ENCODE data around the gene GPD1.

DNA sequence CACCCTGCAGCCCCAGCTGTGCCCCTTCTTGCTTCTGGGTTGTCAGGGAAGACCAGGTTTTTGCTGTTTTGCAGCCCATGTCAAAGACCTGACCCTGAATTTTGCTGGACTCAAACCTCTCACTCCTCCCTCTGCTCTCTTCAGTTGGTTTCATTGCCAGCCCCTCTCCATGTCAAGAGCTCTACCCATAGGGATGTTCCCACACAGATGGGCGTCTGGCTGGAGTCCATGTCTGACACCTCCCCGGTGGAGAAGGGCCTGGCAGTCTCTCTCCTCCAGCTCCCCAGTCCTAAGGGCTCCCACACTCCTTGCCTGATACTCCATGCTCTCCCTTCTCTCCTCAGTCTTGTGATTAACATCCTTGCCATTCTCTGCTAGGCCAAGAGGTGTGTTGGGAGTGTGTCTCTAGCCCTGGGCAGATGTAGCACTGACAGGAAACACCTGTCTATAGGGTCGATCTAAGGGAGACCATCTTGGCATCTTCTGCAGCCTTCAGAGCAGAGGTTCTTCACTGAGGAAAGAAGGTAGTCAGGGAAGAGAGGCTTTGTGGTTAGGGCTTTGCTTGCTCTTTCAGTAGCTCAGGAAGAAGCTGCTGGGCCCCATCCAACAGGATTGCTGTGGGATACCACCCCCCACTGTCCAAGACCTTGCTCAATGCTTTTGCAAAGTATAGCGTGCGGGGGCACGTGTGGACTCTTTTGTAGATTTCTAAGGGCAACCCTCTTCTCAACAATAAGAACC lies 41.7 kb upstream of the GPD1 start:
- TF ChIP-seq, protein P1, sequence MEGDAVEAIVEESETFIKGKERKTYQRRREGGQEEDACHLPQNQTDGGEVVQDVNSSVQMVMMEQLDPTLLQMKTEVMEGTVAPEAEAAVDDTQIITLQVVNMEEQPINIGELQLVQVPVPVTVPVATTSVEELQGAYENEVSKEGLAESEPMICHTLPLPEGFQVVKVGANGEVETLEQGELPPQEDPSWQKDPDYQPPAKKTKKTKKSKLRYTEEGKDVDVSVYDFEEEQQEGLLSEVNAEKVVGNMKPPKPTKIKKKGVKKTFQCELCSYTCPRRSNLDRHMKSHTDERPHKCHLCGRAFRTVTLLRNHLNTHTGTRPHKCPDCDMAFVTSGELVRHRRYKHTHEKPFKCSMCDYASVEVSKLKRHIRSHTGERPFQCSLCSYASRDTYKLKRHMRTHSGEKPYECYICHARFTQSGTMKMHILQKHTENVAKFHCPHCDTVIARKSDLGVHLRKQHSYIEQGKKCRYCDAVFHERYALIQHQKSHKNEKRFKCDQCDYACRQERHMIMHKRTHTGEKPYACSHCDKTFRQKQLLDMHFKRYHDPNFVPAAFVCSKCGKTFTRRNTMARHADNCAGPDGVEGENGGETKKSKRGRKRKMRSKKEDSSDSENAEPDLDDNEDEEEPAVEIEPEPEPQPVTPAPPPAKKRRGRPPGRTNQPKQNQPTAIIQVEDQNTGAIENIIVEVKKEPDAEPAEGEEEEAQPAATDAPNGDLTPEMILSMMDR (IDR thresholded peaks at IDR 0.05) = no peak
- TF ChIP-seq POLR2A (IDR thresholded peaks at IDR 0.05) = no peak
- no peak for TF ChIP-seq POLR2AphosphoS5 (IDR thresholded peaks at IDR 0.05)

Measured in upper lobe of left lung (tissue), 4 donors.